ENCODE measurements around the gene CLCN6. TPM values are rescaled to one million over a fixed set of nuclear protein-coding genes. Genes with fewer than 3 reads are reported as not detected.

Gene CLCN6
- polyA plus RNA-seq (2011; rRNA removed) (9.0 and 10.7 TPM in 2 replicates), polyA minus RNA-seq (2011; rRNA and poly(A)+ RNA removed) (11.8 and 12.0 TPM in 2 replicates)

GRCh38 chr1:11805422-11806306 lies at the start of gene CLCN6, which contains the start of gene MTHFR:
TSS of gene CLCN6 (plus strand) at chr1:11806191. CDS start at chr1:11806263, 72 bp downstream.
TSS of gene MTHFR (minus strand) at chr1:11805964. CDS start at chr1:11803116, 2,848 bp downstream.
- Histone ChIP-seq H3K27ac (ENCODE audit: low read depth, low read length) (peak within 1 kb of the TSS; percentile 94), H3K9me3 (ENCODE audit: control insufficient read depth, insufficient read depth, low read length) (no peaks in the 10 kb centered on the region; the same call in 1 of the 2 replicates), H3K4me3 (ENCODE audit: low read depth, low read length) (peak within 1 kb of the TSS; percentile 84), H3K27me3 (ENCODE audit: control insufficient read depth, insufficient read depth, low read length) (no peaks in the 10 kb centered on the region)
- no peak for TF ChIP-seq CTCF (IDR thresholded peaks at IDR 0.05; ENCODE audit: low read depth, low read length)
- ChIA-PET POLR2A (interaction anchor here (0.6 to 1.8 kb wide), 10 partner anchors 10 to 829 kb away, joined by 3 to 22 read pairs (median 4); no protein-coding TSS in a partner anchor), CTCF (interaction anchor here (1.4 to 2.4 kb wide), 3 partner anchors 20 to 768 kb away, joined by 4 to 9 read pairs (median 7); no protein-coding TSS in a partner anchor)
- peak; percentile 97 for DNase-seq (ENCODE audit: low read depth, low spot score)

GRCh38 chr1:11757047-11757446 lies 48.9 kb upstream of the CLCN6 start:
- TF ChIP-seq CTCF (IDR thresholded peaks at IDR 0.05; ENCODE audit: low read depth, low read length) = no peak
- POLR2A ChIA-PET = no interaction called here
- Histone ChIP-seq H3K4me3 (ENCODE audit: low read depth, low read length) (no peak overlapping the region), H3K27ac (ENCODE audit: low read depth, low read length) (no peak overlapping the region), H3K9me3 (ENCODE audit: control insufficient read depth, insufficient read depth, low read length) (no peaks in the 10 kb centered on the region; the same call in 1 of the 2 replicates), H3K27me3 (ENCODE audit: control insufficient read depth, insufficient read depth, low read length) (peaks cover 13% of the 10 kb centered on the region)
- CTCF ChIA-PET = no interaction called here
- DNase-seq (ENCODE audit: low read depth, low spot score) = no peak

- Histone ChIP-seq H3K27me3 (ENCODE audit: control insufficient read depth, insufficient read depth, low read length) (peaks cover 21% of the 10 kb centered on the region), H3K9me3 (ENCODE audit: control insufficient read depth, insufficient read depth, low read length) (no peaks in the 10 kb centered on the region; the same call in 1 of the 2 replicates), H3K4me3 (ENCODE audit: low read depth, low read length) (no peak overlapping the region), H3K27ac (ENCODE audit: low read depth, low read length) (no peak overlapping the region)
- POLR2A ChIA-PET = no interaction called here
- TF ChIP-seq CTCF (IDR thresholded peaks at IDR 0.05; ENCODE audit: low read depth, low read length) = no peak
- no peak for DNase-seq (ENCODE audit: low read depth, low spot score)
- CTCF ChIA-PET = no interaction called here
Measured at GRCh38 chr1:11759791-11760190, 46.2 kb upstream of the CLCN6 start.

GRCh38 chr1:11761285-11761684 lies 44.7 kb upstream of the CLCN6 start:
- TF ChIP-seq CTCF (IDR thresholded peaks at IDR 0.05; ENCODE audit: low read depth, low read length) = no peak
- ChIA-PET CTCF (interaction anchor here (0.7 kb wide), 1 partner anchor 885 kb away, joined by 4 read pairs; no protein-coding TSS in a partner anchor), POLR2A (no interaction called here)
- H3K27me3 ChIP-seq (ENCODE audit: control insufficient read depth, insufficient read depth, low read length) = peaks cover 30% of the 10 kb centered on the region
- H3K4me3 ChIP-seq (ENCODE audit: low read depth, low read length) = no peak overlapping the region
- DNase-seq (ENCODE audit: low read depth, low spot score) = no peak
- no peaks in the 10 kb centered on the region; the same call in 1 of the 2 replicates for H3K9me3 ChIP-seq (ENCODE audit: control insufficient read depth, insufficient read depth, low read length)
- H3K27ac ChIP-seq (ENCODE audit: low read depth, low read length) = no peak overlapping the region

- no peak for TF ChIP-seq CTCF (IDR thresholded peaks at IDR 0.05; ENCODE audit: low read depth, low read length)
- ChIA-PET CTCF (no interaction called here), POLR2A (no interaction called here)
Measured at GRCh38 chr1:11761988-11762406, 44.0 kb upstream of the CLCN6 start, which contains the start of gene C1orf167. TSS of gene C1orf167 (plus strand) at chr1:11762193. CDS start at chr1:11764401, 2,208 bp downstream.

More at GRCh38 chr1:11761988-11762406, 44.0 kb upstream of the CLCN6 start, which contains the start of gene C1orf167:
- no peak for DNase-seq (ENCODE audit: low read depth, low spot score)
- Histone ChIP-seq H3K27me3 (ENCODE audit: control insufficient read depth, insufficient read depth, low read length) (peaks cover 27% of the 10 kb centered on the region), H3K27ac (ENCODE audit: low read depth, low read length) (no peak within 1 kb of the TSS), H3K9me3 (ENCODE audit: control insufficient read depth, insufficient read depth, low read length) (no peaks in the 10 kb centered on the region; the same call in 1 of the 2 replicates), H3K4me3 (ENCODE audit: low read depth, low read length) (no peak within 1 kb of the TSS)
